Sigmoid colon (tissue), 4 donors: ENCODE results near the gene NLRC5.

Experiments used
- POLR2A ChIP-seq, 2 donors: fragments of 450-650 bp; IDR thresholded peaks; one replicate each; pipeline ENCODE4 v1.6.1; 2016; ENCODE audit warnings: antibody characterized with exemption in 2 of 2, mild to moderate bottlenecking in 2 of 2, moderate library complexity in 2 of 2
- POLR2AphosphoS5 ChIP-seq, 4 donors: sonication (generic); formaldehyde crosslinking; IDR thresholded peaks; one replicate each; pipeline ENCODE4 v1.6.1; 2017; ENCODE audit warnings: antibody characterized with exemption in 4 of 4
- TF ChIP-seq, protein P1 (sequence below), 4 experiments: fragments of 450-650 bp in 3 of 4; fragments of 200-600 bp in 1 of 4; IDR thresholded peaks; one replicate each; pipeline ENCODE4 v1.5.1; 2016 to 2019; ENCODE audit warnings: antibody characterized with exemption in 4 of 4, mild to moderate bottlenecking in 3 of 4, moderate library complexity in 2 of 4

DNA sequence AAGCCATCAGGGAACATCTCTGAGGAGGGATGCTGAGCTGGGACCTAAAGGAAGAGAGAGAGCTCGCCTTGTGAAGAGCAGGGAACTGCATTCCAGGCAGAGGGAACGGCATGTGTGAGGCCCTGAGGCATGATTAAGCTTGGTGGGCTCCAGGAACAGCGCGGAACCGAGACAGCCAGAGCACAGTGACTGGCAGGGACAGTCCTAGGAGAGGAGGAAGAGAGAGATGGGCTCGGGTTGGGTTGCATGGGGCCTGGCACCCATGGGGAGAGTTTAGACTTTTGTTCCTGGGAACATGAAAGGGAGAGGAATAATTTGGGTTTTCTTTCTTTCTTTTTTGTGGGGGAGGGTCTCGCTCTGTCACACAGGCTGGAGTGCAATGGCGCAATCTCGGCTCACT, 63.8 kb downstream of the NLRC5 start:
- TF ChIP-seq POLR2AphosphoS5 (IDR thresholded peaks at IDR 0.05), result no peak
- TF ChIP-seq, protein P1, sequence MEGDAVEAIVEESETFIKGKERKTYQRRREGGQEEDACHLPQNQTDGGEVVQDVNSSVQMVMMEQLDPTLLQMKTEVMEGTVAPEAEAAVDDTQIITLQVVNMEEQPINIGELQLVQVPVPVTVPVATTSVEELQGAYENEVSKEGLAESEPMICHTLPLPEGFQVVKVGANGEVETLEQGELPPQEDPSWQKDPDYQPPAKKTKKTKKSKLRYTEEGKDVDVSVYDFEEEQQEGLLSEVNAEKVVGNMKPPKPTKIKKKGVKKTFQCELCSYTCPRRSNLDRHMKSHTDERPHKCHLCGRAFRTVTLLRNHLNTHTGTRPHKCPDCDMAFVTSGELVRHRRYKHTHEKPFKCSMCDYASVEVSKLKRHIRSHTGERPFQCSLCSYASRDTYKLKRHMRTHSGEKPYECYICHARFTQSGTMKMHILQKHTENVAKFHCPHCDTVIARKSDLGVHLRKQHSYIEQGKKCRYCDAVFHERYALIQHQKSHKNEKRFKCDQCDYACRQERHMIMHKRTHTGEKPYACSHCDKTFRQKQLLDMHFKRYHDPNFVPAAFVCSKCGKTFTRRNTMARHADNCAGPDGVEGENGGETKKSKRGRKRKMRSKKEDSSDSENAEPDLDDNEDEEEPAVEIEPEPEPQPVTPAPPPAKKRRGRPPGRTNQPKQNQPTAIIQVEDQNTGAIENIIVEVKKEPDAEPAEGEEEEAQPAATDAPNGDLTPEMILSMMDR (IDR thresholded peaks at IDR 0.05), result no peak
- TF ChIP-seq POLR2A (IDR thresholded peaks at IDR 0.05), result no peak
